ENCODE results near the gene TMEM30B.

The TMEM30B gene

GRCh38 chr14:61234215-61234916 is 46.8 kb downstream of the TMEM30B start:
- no peak for DNase-seq (ENCODE audit: low read depth in 2 of 2)

GRCh38 chr14:61233436-61233956 is 47.6 kb downstream of the TMEM30B start:
- no peak for DNase-seq (ENCODE audit: low read depth in 2 of 2)

- DNase-seq (ENCODE audit: low read depth in 2 of 2) = no peak
These were observed 49.3 kb downstream of the TMEM30B start for GRCh38 chr14:61231810-61232209.

- DNase-seq (ENCODE audit: low read depth in 2 of 2) = no peak
These were observed 51.2 kb downstream of the TMEM30B start for GRCh38 chr14:61229981-61230380.

GRCh38 chr14:61229475-61229888 is 51.7 kb downstream of the TMEM30B start:
- DNase-seq (ENCODE audit: low read depth in 2 of 2) = no peak

- no peak for DNase-seq (ENCODE audit: low read depth in 2 of 2)
These were observed 53.1 kb downstream of the TMEM30B start for GRCh38 chr14:61227884-61228591.

Data from stimulated activated CD4-positive, alpha-beta T cell treated with anti-CD3 and anti-CD28 coated beads, Interleukin-1b, Interleukin-23, amount 100 ng/mL, for 1 hour (primary cell).